Omental fat pad (tissue), 4 donors: Measurements from ENCODE around the gene SMAD3. TPM values are rescaled to one million over a fixed set of nuclear protein-coding genes. Genes with fewer than 3 reads are reported as not detected.

Experiments used
- ATAC-seq: fragments of 150-250 bp; one replicate; pipeline ENCODE4 v1.9.1; 2016; ENCODE audit warnings: mild to moderate bottlenecking, moderate library complexity; ENCODE audit not compliant: low FRiP score
- DNase-seq: peaks from one replicate; pipeline ENCODE4 v3.0.0-alpha.2; 2019; ENCODE audit warnings: low spot score
- CTCF ChIP-seq, 3 donors: fragments of 450-650 bp; IDR thresholded peaks; one replicate each; pipeline ENCODE4 v1.5.1; 2016 to 2017; ENCODE audit warnings: antibody characterized with exemption in 3 of 3, mild to moderate bottlenecking in 3 of 3, moderate library complexity in 2 of 3
- total RNA-seq, 4 donors: library from RNA; depleted of rRNA; stranded (reverse); fragments of >200 nt; gene quantifications; one replicate each; pipeline ENCODE4 v1.1.0, GENCODE V29; 2016

The SMAD3 gene
- total RNA-seq, 4 donors from 2014 or later: 30.9 to 58.1 (median 49.9) TPM

GRCh38 chr15:67050522-67051087 lies 14.8 kb upstream of the SMAD3 start:
- no peak for ATAC-seq
- DNase-seq: no peak
- TF ChIP-seq CTCF (IDR thresholded peaks at IDR 0.05): no peak

- TF ChIP-seq CTCF (IDR thresholded peaks at IDR 0.05): no peak
- ATAC-seq (no peak), DNase-seq (no peak)
These were observed 14.0 kb upstream of the SMAD3 start for GRCh38 chr15:67051088-67052045.

GRCh38 chr15:67054676-67055075 lies 10.7 kb upstream of the SMAD3 start:
- ATAC-seq (no peak), DNase-seq (no peak)
- TF ChIP-seq CTCF (IDR thresholded peaks at IDR 0.05): no peak

GRCh38 chr15:67059127-67059553 lies 6.3 kb upstream of the SMAD3 start:
- TF ChIP-seq CTCF (IDR thresholded peaks at IDR 0.05): no peak
- ATAC-seq (no peak), DNase-seq (no peak)

- TF ChIP-seq CTCF (IDR thresholded peaks at IDR 0.05): no peak
- DNase-seq (no peak), ATAC-seq (no peak)
These were observed 3.5 kb upstream of the SMAD3 start for GRCh38 chr15:67061811-67062368.

- ATAC-seq: no peak
These were observed 2.9 kb upstream of the SMAD3 start for GRCh38 chr15:67062369-67062985.

More at GRCh38 chr15:67062369-67062985, 2.9 kb upstream of the SMAD3 start:
- TF ChIP-seq CTCF (IDR thresholded peaks at IDR 0.05): no peak
- DNase-seq: no peak
